ENCODE measurements around the gene RPP38.

RPP38 gene

GRCh38 chr10:15152556-15152955 lies 55.4 kb downstream of the RPP38 start:
- H3K4me3 ChIP-seq (ENCODE audit: control insufficient read depth, low read depth, low read length) = no peak overlapping the region
- DNase-seq (ENCODE audit: low read depth) = no peak
- TF ChIP-seq, protein P1, sequence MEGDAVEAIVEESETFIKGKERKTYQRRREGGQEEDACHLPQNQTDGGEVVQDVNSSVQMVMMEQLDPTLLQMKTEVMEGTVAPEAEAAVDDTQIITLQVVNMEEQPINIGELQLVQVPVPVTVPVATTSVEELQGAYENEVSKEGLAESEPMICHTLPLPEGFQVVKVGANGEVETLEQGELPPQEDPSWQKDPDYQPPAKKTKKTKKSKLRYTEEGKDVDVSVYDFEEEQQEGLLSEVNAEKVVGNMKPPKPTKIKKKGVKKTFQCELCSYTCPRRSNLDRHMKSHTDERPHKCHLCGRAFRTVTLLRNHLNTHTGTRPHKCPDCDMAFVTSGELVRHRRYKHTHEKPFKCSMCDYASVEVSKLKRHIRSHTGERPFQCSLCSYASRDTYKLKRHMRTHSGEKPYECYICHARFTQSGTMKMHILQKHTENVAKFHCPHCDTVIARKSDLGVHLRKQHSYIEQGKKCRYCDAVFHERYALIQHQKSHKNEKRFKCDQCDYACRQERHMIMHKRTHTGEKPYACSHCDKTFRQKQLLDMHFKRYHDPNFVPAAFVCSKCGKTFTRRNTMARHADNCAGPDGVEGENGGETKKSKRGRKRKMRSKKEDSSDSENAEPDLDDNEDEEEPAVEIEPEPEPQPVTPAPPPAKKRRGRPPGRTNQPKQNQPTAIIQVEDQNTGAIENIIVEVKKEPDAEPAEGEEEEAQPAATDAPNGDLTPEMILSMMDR (IDR thresholded peaks at IDR 0.05; ENCODE audit: control insufficient read depth, insufficient read depth, low read depth, low read length, missing control alignments) = no peak
